ENCODE results near the gene PRTFDC1.
A peak's percentile ranks its signal among the peaks of the same experiment; 100 is the strongest.

The PRTFDC1 gene

DNA sequence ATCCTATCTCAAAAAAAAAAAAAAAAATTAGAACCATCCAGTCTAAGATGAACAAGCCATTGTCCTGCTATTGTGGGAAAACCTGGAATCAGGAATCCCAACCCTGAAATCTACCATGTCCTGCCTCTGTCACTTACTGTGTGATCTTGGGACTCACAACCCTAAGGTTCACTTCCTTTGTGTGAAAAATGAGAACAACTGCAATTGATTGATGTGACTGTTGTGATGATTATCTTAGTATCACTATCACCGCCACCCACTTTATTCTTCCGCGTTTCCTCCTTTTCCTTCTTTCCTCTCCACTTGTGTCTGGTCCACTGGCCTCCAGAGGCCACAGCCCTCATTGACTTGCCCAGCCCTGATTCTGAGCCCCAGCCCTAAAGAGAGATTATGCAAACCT is 12.6 kb upstream of the PRTFDC1 start:
- no peak for DNase-seq (ENCODE audit: low read depth)

DNA sequence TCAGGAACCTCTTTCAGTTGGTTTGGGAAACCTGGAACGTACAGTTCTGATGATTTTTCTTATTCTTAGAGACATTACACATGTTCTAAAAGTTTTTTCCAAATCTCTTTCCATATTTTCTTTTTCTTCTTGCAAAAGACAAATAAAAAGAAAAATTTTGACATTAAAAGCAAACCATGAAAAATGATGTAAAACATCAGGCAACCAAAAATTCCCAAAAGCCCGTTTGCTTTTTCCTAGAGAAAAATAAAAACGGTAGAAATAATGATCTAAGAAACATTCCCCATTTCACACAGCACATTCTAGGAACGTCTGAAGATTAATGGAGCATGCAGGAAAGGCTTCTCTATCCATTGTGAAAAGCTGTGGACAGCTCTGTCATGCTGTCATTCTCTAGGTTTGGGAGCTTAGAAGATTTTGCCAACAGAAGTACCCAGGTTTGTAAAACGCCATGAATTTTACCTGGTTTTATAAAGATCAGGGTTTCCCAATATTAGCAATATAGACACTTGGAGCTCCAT is 11.2 kb upstream of the PRTFDC1 start:
- no peak for DNase-seq (ENCODE audit: low read depth)

DNA sequence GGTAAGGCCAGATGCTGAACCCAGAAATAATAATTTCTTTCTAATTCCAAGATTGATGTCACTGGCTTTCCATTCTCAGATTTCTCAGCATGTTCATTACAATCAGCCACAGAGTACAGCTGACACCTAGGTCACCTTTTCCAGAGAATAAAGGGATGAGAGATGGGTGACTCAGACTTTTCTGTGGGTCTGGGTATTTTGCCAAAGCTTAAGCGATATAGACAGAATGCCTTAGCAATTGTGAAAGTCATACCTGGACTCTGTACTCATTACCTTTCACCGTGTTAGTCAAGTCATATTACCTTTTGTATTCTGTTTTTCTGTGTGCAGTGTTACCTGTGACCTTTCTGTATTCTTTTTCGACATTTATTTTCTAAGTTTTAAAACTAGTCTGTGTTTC is 10.6 kb upstream of the PRTFDC1 start:
- peak; percentile 40 for DNase-seq (ENCODE audit: low read depth)

DNA sequence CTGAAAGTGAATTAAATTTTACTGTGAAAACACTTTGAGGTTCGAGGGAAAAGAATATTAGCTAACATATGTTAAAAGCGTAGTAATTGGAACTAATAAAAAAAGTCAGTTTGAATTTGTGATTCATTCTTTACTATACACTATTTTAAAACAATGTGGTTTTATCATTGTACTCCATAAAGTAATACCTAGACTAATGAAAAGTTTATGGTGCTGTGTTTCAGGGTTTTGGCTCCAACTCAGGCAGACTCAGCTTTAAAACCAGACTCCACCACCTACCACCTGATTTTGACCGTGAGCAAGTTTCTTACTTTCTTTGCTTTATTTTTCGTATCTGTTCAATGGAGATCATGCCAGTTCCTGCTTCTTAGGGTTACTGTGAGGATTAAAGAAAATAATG is 9.2 kb upstream of the PRTFDC1 start:
- DNase-seq (ENCODE audit: low read depth) = no peak

DNA sequence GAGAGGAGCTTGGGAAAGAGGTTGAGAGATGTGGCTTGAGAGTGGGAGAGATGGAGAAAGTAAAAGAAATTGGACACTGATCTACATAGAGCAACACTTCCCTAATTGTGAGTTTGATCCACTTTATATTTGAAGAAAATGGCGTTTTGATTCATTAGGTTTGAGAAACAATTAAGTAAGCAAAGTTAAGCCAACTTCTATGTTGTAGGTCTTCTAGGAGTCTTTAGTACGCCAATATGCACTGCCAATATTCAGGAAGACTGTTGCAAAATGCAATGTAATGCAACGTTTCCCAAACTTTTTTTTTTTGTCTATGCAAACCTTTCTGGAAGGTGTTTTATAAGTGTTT is 7.0 kb upstream of the PRTFDC1 start:
- DNase-seq (ENCODE audit: low read depth) = no peak

DNA sequence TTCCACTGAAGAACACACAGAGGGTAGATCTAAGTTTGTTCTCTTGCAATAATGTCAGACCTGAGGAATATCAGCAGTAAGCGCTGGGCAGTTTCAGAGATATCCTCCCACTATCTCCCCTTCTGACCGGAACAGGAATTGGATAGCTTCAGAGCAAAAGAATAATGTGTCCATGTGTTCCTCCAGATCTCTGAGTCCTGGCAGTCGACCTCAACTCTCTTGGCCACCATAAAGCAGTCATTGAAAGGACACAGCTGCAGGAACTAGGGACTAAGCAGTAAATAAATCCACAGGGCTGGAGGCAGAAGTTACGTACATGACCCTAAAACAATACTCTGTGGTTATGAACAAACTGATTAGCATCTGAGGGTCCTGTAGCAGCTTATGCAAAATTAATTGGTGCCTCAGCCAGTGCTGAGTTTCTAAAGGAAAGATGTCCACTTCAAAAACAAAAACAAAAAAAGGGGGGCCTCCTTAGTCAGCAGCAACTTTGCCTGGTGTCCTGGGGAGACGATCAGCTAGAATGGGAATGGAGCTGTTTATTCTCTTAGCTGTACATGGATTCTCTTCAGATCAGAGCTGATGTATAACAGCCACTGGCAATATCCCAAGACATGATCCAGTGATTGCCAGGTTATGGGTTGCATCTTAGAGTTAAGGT is 6.4 kb upstream of the PRTFDC1 start:
- DNase-seq (ENCODE audit: low read depth) = peak; percentile 79

DNA sequence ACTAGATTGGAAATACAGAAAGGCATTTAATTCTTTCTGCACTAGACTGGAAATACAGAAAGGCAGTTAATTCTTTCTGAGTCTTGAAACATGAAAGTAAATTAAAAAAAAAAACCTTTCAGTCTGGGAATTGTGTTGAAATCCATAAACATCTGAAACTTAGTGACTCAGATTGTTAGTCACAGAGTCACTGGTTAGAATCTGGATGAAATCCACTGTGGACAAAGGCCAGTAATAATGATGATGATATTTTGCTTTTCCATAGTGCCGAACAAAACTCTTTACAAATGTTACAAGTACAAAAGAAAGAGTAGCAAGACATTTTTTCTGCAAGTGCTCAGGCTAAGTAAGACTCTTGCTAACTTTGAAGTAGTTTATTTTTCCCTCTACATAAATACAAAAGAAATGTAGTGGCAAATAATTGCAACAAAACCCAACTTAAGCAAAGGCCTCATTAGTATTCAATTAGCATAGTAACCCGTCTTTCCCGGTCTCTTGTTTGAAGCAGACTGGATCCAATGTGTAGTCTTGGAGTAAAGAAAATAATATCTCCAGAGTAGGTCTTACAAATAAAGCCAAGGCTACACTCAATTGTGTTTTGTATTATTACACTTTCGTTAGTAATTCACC is 5.8 kb upstream of the PRTFDC1 start:
- peak; percentile 91 for DNase-seq (ENCODE audit: low read depth)

DNA sequence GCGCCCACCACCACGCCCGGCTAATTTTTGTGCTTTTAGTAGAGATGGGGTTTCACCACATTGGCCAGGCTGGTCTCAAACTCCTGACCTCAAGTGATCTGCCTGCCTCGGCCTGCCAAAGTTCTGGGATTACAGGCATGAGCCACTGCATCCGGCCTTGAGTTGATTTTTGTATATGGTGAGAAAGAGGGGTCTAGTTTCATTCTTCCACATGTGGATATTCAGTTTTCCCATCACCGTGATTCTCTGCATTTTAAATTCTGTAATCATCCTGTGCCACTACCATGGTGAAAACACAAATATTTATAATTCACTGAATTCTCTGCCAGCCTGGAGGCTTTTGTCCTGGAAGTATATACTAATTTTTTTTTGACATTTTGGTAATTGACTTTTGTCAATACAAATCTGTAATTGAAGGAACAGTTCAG is 5.2 kb upstream of the PRTFDC1 start:
- DNase-seq (ENCODE audit: low read depth) = peak; percentile 43

DNA sequence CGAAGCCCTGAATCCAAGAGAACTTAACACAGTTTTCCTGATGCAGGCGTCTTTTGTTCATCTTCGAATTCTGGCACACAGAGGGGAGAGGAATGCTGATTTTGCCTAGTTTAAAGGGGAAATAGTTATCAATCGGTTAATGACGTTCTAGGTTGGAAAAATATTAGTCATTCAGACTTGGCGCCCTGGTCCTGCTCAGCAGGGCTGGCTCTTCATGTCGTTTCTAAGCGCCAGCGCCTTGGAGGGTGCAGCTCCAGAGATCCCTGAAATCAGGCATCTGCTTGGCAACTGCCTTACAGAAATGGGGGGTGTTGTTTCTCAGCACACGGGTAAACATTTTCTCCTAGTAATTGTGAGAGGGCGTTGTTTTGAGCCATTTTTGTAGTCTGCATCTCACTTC is 1.3 kb upstream of the PRTFDC1 start:
- DNase-seq (ENCODE audit: low read depth) = no peak

DNA sequence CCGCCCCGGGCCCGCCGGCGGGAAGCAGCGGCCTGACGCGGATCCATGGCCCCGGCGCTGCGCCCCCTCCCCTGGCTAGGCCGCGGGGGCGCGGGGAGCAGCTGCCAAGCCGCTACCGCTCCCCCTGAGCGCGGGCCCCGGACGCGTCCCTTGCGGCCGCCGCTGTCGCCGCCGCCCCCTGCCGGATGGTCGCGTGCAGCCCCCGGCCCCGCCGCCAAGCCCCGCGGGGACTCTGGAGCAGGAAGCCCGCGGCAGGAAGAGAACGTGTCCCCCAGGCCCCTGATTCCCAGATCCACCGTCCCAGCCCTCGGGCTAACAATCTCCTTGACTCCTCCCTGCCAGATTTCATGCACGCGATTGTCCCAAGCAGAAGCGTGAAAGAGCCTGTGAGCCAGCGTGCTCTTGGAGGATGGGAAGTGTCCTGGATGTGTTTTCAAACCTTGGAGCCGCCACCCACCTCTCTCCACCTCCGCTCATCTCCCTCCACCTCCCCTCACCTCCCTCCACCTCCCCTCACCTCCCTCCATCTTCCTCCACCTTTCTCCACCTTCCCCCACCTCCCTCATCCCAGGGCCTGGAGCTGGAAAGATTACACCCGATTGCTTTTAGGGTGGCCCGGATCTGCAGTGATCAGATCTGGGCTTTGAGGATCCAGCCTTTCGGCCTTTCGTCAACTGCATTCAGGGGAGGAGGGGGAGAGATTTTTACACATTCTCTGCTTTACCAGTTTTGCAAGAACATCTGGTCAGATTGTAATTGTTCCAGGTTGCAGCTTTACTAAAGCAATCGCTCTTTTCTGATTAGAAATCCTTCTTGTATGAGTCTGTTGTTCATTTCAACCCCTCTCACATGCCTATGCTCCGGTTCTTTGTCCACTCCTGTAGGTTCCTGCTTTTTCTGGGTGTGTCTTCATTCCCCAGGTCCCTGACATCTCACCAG is 570 bp upstream of the PRTFDC1 start:
- peak; percentile 76 for DNase-seq (ENCODE audit: low read depth)

DNA sequence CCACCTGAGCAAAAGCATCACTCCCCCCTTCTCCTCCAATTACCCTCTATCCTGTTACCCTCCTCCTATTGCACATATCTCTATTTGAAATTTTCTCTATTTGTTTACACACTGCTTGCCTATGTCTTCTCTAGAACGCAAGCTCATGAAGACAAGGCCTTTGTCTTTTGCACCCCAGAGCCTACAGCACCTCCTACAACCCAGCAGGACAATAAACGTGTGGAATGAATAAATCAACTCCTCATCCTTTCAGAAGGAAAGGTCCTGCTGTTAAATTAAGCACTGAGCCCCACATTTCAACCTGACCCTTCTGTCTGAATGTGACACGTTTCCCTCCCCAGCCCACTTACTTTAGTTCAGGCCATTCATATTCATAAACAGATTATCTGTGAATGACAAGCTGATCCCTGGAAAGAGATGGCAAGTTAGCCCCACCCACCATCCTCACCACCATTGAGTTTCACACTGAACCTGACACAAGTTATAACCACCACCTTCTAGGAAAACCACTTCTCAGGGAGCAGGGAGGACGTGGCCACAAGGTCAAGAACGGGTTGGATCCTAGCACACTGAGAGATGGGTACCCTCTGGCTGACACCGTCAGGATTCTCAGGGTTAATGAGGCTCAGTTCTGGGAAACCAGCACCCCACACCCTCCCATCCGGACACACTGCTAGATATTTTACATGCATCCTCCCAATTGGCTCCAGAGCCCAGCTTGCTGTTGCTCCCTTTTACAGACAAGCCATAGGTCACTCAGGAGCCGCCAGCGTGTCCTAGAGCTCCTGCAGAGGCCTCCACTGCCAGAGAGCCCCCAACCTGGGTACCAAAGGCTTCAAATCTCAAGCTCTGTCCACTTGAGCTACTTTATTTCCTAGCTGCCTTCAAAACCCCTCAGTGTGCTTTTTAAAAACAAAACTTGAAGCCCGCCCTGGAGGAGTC is 934 bp downstream of the PRTFDC1 start:
- peak; percentile 43 for DNase-seq (ENCODE audit: low read depth)

DNA sequence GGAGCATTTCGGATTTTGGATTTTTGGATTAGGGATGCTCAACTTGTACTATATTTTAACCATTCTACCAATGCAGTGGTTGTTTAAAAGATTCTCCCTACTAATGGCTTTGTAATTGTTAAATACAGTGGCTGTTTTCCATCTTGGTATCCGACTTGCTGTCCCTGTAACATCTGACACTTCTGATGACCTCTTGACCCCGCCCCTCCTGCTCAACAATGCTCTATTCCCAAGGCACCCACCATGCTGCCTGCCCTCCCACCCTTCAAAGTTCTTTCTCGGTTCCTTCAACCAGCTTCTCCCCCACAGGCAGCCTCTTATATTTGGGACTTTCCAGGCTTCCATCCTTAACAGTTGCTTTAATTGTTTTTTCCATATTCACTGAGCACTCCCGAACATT is 2.0 kb downstream of the PRTFDC1 start:
- no peak for DNase-seq (ENCODE audit: low read depth)

DNA sequence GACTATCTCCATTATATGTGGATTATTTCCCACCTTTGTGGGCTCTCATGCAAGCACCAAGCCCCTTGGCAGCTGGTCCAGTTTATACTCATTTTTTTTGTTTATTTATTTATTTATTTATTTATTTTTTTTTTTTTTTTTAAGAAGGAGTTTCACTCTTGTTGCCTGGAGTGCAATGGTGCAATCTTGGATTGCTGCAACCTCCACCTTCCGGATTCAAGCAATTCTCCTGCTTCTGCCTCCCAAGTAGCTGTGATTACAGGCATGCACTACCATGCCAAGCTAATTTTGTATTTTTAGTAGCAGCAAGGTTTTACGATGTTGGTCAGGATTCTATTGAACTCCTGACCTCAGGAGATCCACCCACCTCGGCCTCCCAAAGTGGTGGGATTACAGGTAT is 2.8 kb downstream of the PRTFDC1 start:
- DNase-seq (ENCODE audit: low read depth) = peak; percentile 76

DNA sequence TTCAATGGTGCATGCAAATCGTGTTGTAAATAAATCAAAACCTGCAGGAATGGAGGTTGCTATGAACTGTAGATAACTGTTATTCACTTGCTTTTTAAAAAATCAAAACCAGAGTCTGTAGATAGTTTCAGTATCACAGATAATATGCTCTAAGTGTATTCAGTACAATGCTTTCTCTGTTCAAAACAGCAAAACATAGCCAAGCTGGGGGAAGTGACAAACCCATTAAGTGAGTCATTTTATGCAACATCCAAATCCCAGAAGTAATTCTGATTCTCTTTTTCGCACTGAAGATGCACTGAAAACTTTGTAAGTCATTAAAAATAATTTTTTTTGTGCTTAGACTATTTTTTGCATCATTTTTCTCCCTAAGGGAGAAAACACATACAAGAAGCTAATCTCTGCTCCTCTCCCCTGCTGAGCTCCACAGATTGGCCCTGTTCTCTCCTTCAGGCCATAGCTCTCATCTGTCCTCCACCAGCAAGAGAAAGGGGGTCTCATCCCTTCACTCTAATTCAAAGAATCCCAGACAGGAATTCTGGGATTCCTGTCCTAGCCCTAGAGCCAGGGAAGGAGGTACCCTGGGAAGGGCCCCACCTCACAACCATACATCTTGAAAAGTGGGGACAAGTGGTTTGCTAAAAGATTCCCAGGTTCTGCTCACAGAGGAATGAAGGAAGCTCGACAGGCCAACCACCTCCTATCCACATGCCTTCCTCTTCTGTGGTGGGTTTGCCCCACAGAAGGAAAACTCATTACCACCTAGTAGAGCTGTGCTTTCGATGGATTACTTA is 4.9 kb downstream of the PRTFDC1 start:
- peak; percentile 57 for DNase-seq (ENCODE audit: low read depth)

DNA sequence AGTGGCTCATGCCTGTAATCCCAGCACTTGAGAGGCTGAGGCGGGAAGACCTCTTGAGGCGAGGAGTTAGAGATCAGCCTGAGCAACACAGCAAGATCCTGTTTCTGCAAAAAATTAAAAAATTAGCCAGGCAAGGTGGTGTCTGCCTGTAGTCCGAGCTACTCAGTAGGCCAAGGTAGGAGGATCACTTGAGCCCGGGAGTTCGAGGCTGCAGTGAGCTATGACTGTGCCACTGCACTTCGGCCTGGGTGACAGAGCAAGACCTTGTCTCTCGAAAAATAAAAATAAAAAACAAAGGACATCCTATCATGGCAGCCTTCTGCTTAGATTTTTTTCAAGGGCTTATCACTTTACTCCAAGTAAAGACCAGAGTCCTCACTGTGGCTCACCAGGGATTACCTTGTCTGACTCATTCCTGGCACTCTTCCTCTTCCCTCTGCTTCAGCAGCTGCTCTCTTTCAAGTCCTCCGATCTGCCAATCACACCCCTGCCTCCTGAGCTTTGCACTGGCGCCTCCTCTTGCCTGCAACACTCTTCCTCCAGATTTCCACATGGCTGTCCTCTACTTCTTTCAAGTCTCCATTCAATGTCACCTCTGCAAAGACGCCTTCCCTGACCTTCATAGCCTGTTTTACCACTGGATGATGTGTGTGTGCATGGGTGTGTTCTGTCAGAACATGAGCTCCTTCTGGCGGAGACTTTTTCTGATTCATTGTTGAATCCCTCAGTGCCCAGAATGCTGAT is 7.7 kb downstream of the PRTFDC1 start:
- DNase-seq (ENCODE audit: low read depth) = peak; percentile 96

DNA sequence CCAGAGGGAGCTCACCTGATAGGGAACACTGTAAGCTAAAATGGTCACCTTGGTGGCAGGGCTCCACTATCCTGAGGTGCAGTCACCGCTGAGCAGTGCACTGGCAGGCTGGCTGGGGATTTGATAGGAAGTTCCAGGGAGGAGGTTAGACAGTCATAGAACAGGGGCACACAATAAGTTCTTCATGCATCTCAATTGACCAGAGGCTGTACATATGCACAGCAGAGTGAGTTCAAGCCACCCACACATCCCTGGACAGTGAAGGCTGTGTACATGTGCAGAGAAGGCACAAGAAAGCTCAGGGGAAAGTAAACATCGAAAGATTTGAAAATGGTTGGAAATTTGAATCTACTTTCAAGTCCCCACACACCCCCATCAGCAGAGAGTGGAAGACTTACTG is 13.9 kb downstream of the PRTFDC1 start:
- DNase-seq (ENCODE audit: low read depth) = no peak

DNA sequence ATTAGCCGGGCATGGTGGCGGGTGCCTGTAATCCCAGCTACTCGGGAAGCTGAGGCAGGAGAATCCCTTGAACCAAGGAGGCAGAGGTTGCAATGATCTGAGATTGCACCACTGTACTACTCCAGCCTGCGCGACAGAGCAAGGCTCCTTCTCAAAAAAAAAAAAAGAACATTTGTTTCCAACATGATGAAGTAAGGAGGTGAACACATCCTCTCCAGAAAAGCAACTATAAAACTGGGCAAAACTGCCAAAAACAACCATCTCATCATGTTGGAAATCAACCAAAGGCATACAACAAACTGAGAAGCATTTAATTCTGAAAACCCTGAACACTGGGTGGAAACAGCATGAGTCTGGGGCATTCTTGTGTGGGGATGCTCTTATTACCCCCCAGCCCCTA is 14.3 kb downstream of the PRTFDC1 start:
- DNase-seq (ENCODE audit: low read depth) = no peak

DNA sequence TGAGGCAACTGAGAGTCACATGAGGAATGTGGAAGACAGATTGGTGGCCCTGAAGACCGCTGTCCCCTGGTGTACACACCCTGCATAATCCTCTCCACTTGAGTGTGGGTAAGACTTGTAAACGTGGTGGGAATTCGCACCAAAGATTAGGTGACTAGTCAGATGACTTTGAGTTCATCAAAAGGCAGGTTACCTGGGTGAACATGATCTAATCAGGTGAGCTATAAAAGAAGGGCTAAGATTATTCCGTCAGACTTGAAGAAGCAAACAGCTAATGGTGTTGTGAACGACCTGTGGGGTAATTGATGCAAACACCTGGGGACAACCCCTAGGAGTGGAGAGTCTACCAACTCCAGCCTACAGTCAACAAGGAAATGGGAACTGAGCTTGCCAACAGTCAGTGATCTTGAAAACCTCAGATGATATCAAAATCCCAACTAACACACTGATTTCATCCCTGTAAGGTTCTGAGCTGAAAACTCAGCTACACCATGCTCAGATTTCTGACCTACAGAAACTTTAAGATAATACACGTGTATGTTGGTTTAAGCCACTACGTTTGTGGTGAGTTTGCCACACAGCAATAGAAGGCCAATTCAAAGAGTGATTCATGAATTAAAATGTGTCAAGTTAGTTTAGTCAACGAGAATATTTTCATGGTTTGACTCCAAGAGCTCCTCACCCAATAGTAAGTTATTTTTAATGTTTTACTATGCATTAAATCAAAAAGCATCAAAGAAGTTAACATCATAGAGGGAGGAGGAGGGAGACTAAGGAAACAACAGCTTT is 16.7 kb downstream of the PRTFDC1 start:
- DNase-seq (ENCODE audit: low read depth) = no peak

DNA sequence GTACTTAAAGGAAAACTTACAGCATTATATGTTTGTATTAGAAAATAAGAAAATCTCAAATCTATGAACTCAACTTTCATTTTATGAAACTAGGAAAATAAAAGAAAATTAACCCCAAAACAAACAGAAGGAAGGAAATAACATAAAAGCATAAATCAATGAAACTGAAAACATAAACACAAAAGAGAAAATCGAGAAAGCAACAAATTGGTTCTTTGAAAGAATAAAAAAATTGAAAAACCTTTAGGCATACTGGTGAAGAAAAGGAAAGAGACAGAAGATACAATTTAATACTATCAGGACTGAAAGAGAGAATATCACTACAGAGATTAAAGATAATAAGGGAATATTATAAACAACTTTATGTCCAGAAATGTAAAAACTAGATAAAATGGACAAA is 21.2 kb downstream of the PRTFDC1 start:
- no peak for DNase-seq (ENCODE audit: low read depth)
